C4-2B (cell line): ENCODE results near the gene CABP4.

Experiments
- ZFX ChIP-seq: fragments of 450-650 bp; IDR thresholded peaks from 2 replicates; pipeline ENCODE4 v1.6.1; 2017
- TF ChIP-seq, protein P1 (sequence below): fragments of 450-650 bp; conservative IDR thresholded peaks from 2 replicates; pipeline ENCODE4 v1.5.1; 2017; ENCODE audit warnings: mild to moderate bottlenecking

DNA sequence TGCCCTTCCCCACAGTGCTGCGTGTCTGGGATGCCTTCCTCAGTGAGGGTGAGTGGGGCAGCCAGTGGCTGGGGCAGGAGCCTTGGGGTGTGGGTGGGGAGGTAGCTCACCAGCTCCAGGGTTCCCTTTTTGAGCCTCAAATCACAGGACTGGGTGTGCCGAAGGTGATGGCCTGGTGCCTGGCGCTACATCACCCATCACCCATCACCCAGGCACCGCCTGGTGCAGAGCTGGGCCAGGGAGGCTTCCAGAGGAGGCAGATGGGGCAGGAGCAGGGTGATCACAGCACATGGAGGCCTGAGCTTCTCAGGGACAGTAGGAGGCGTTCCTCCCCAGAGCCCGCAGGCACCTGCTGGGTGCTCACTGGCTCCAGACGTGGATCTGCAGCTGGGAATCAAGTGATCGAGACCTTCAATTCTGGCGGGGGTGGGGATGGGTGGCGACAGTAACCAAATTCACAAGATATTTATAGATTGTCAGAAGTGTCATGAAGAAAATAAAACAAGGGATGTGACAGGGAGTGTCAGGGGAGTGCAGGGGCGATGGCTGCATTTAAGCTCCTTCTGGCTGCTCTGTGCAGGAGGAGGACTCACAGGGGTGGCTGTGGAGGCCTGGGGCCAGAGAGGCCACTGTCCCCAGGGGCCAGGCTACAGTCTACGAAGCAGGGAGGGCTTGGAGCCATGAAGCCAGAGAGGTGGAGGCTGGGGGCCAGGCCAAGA is 48.0 kb upstream of the CABP4 start:
- TF ChIP-seq, protein P1, sequence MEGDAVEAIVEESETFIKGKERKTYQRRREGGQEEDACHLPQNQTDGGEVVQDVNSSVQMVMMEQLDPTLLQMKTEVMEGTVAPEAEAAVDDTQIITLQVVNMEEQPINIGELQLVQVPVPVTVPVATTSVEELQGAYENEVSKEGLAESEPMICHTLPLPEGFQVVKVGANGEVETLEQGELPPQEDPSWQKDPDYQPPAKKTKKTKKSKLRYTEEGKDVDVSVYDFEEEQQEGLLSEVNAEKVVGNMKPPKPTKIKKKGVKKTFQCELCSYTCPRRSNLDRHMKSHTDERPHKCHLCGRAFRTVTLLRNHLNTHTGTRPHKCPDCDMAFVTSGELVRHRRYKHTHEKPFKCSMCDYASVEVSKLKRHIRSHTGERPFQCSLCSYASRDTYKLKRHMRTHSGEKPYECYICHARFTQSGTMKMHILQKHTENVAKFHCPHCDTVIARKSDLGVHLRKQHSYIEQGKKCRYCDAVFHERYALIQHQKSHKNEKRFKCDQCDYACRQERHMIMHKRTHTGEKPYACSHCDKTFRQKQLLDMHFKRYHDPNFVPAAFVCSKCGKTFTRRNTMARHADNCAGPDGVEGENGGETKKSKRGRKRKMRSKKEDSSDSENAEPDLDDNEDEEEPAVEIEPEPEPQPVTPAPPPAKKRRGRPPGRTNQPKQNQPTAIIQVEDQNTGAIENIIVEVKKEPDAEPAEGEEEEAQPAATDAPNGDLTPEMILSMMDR: no peak
- no peak for TF ChIP-seq ZFX
